GM18505 (cell line): Measurements from ENCODE around the gene UGT1A4.
"Not testable (repeated sequence)": the region's sequence is repeated elsewhere in the genome, so short reads cannot be mapped to it uniquely, and the experiment has no call there.

Experiments
- ATAC-seq: cut with Tn5 transposase; IDR thresholded peaks from one replicate; pipeline ENCODE4 v1.9.1; 2021; ENCODE audit not compliant: unreplicated experiment
- POLR2A ChIP-seq: IDR thresholded peaks from 4 replicates; pipeline ENCODE4 v1.6.1; 2011; ENCODE audit warnings: borderline replicate concordance; ENCODE audit not compliant: insufficient read depth, insufficient read length; ENCODE audit errors: extremely low read depth

The UGT1A4 gene

GRCh38 chr2:233690444-233690843 is 28.1 kb upstream of the UGT1A4 start:
- ATAC-seq: no peak
- no peak for TF ChIP-seq POLR2A

- TF ChIP-seq POLR2A: no peak
- no peak for ATAC-seq
Observed at GRCh38 chr2:233691443-233692433, 26.8 kb upstream of the UGT1A4 start.

GRCh38 chr2:233692648-233693047 is 25.9 kb upstream of the UGT1A4 start, which contains the start of gene UGT1A6:
UGT1A6 (plus strand) TSS chr2:233692890; CDS start chr2:233693005, 115 bp downstream.
- no peak for ATAC-seq
- no peak for TF ChIP-seq POLR2A

GRCh38 chr2:233693963-233694362 is 24.6 kb upstream of the UGT1A4 start:
- no peak for ATAC-seq
- no peak for TF ChIP-seq POLR2A

- no peak for TF ChIP-seq POLR2A
- no peak for ATAC-seq
Observed at GRCh38 chr2:233698740-233699139, 19.8 kb upstream of the UGT1A4 start.

GRCh38 chr2:233699424-233700027 is 19.0 kb upstream of the UGT1A4 start:
- no peak for ATAC-seq
- TF ChIP-seq POLR2A: no peak

- no peak for ATAC-seq
Observed at GRCh38 chr2:233700028-233700635, 18.4 kb upstream of the UGT1A4 start.

GRCh38 chr2:233700842-233701241 is 17.7 kb upstream of the UGT1A4 start:
- not testable (repeated sequence) for ATAC-seq

More at GRCh38 chr2:233700028-233700635, 18.4 kb upstream of the UGT1A4 start:
- TF ChIP-seq POLR2A: no peak

- no peak for TF ChIP-seq POLR2A
- ATAC-seq: no peak
Observed at GRCh38 chr2:233702238-233702637, 16.3 kb upstream of the UGT1A4 start.

GRCh38 chr2:233705911-233706506 is 12.5 kb upstream of the UGT1A4 start:
- TF ChIP-seq POLR2A: no peak
- ATAC-seq: no peak

- no peak for ATAC-seq
- TF ChIP-seq POLR2A: no peak
Observed at GRCh38 chr2:233706720-233707119, 11.8 kb upstream of the UGT1A4 start.

GRCh38 chr2:233707940-233708644 is 10.4 kb upstream of the UGT1A4 start:
- ATAC-seq: no peak
- TF ChIP-seq POLR2A: no peak

GRCh38 chr2:233708942-233709341 is 9.6 kb upstream of the UGT1A4 start:
- ATAC-seq: no peak
- TF ChIP-seq POLR2A: no peak
